NOMO-1 treated with DMSO at 0.1 percent for 48 hours (cell line): ENCODE data around the gene CDKL1.

ENCODE experiments used
- DNase-seq: peaks from one replicate; lab custom pipeline; 2025; ENCODE audit not compliant: unreplicated experiment; lab: John Stamatoyannopoulos, UW

CDKL1 gene

DNA sequence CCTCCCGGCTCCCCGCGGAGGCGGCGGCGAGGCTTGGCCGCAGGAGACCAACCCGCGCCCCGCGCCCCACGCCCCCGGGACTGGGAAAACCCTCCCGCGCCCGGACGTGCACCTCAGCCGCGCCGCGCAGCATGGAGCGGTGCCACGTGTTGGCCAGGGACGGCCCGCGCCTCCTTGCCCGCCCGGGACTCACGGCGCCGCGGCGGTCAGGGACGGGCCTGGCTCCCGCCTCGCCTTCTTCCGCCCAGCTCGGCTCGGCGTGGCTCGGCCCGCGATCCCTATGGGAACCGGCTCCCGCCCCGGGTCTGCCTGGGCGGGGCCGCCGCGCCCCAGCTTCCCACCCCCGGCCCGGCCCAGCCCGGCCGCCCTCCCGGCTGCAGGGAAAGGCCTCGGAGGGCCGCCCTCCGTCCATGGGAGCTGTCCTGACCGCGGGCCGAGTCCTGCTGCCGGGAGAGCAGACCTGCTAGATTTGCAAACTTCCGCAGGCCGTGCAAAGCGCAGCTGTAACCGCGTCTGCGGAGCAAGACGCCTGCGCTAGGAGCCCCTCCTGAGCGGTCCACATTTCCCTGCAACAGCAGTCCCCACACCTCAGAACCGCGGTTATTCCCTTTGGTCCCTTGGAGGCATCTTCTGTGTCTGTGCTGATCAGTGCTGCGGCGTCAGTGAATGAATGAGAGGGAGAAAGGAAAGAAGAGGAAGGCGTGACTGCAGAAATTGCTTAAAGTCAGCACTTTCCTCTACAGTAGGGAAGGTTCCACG is at the start of gene CDKL1:
CDKL1 (minus strand) TSS at position 251 of the 759 bp plus-strand sequence. CDS start 1,013 bp downstream, outside the sequence.
- peak; percentile 34 for DNase-seq

DNA sequence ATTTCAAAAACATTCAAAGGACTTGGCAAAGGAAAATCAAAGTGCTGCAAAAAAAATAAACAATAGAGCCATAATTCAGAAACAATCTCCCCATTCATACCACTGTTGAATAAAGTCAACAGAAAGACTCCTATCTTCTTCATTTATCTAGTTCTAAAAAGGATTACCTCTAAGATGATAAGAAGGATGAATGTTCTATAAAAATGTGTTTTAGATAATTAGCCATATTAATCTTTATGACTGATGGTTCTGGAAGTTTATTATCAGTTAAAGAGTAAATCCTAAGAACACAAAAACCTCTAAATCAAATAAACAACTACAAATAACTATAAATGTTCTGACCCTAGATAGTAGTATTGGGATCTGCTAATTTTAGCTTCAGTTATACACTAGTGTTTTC is 37.8 kb upstream of the CDKL1 start:
- DNase-seq: no peak

DNA sequence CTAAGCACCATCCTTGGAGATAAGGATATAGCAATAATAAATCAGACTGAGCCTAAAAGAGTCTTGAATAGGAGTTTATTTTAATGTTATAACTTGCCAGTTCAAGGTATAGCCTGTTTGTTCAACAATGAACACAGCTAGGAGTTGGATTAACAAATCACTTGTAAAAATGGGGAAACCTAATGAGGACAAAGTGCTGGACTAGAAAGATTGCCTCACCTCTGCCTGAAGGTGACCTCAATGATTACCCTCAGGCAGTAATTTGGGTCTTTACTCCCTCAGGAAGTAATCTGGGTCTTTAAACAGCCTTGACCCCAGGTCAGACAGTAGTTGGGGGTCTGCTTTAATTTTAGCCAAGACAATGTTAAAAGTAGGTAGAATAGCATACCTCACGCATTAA is 35.5 kb upstream of the CDKL1 start:
- DNase-seq: no peak

DNA sequence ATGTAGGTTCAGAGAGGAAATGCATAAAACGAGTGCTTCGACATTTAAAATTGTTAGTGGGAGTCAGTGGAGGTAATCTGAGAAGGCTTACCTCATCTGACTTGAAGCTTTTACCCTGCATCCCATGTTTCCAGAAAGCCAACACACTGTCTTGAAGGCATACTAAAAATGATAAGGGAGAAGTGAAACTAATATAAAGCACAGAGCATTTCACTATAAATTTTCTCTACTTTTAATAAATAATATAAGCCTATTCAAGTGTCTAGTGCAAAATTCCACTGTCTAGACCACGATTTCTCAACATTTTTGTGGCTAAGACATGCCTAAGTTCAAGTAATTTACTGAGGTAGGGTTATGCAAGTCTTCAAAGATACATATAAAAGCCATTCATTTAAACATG is 29.1 kb upstream of the CDKL1 start:
- DNase-seq: peak; percentile 73

DNA sequence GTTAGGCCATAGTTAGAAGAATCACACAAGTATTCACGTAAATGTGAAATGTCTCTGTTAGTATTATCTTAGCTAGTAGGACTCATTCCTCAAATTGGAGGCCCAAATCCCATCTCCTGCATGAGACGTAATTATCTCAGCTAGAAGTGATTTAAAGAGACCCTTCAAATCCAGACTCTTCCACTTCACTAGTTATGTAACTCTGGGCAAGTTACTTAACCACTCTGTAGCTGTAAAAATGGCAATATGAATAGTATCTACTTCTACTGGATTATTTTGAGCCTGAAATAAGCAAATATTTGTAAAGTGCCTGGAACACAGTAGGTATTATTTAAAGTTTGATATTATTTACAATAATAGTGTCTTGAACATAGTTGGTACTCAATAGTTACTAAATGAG is 28.4 kb upstream of the CDKL1 start:
- no peak for DNase-seq

DNA sequence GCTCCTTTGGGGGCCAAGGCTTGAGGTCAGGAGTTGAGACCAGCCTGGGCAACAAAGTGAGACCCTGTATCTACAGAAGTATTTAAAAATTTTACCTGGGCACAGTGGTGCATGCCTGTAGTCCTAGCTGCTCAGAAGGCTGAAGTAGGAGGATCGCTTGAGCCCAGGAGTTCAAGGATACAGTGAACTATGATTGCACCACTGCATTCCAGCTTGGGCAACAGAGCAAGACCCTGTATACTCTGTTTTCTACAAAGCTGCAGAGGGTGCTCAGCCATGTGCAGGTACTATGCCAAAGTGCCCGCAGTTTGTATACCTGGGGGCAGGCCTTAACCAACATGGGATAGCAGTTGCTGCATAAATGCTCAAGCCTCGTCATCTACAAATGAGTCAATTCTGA is 26.8 kb upstream of the CDKL1 start:
- DNase-seq: no peak

DNA sequence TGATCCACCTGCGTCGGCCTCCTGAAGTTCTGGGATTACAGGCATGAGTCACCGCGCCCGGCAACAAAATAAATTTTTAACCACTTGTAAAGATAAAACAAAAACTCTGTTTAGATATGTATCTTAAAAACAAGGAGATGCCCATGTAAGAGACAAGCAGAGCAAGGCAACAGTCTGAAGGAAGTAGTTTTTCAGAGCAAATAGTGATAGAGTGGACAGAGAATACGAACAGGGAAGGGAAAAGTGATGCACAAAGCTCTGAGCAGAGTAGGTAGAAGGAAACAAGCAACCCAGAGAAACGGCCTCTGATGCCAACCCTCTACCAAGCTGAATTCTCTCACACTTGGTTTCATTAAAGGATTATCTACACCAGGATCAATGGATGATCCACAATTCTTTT is 24.8 kb upstream of the CDKL1 start:
- no peak for DNase-seq

DNA sequence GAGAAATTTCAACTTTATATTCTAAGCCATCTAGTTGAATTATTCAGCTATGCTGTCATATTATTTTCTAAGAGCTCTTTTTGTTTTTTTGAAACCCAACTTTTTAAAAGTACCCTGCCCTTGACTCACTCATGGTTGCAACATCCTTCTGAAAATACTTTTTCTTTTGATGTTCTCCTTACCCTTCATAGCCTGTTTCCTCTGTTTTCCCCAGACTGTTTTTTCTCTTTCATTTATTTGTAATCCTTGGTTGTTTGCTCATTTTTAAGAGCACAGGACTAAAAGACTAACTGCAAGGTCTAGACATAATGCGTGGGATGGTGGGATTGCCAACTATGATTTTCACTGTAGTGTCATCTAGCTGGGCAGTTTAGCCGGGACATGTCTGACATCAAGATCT is 21.2 kb upstream of the CDKL1 start:
- DNase-seq: no peak

DNA sequence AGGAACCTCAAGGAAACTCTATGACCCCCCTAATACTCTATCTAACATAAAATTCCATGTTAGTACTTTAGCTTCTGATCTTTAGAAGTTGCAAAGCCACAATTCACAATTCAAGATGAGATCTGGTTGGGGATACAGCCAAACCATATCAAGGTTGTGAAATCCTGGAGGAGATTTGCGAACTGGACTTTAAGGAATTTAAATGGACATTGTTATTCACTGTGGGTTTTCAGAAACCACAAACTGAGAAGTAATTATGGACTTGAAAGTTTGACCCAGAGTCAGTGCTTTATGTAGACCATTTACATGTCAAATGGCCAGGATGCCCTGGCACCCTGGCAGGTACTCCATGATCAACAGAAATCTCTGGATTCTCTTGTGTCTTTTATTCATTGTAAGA is 14.2 kb upstream of the CDKL1 start:
- DNase-seq: no peak

DNA sequence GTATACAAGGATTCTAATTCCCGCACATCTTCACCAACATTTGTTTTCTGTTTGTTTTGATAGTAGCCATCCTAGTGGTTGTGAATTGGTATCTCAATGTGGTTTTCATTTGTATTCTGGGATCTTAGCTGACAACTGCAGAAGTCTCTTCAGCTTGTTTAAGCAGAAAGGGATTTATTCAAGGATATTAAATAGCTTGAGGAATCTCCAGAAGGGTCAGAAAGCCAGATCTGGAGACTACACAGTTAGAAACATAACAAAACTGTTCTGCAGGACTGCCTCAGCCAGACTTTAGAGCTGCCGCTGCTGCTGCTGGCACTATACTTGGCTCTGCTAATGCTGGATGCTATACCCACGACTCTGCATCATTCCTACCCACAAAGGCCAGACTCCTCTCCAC is 13.4 kb upstream of the CDKL1 start:
- DNase-seq: no peak

DNA sequence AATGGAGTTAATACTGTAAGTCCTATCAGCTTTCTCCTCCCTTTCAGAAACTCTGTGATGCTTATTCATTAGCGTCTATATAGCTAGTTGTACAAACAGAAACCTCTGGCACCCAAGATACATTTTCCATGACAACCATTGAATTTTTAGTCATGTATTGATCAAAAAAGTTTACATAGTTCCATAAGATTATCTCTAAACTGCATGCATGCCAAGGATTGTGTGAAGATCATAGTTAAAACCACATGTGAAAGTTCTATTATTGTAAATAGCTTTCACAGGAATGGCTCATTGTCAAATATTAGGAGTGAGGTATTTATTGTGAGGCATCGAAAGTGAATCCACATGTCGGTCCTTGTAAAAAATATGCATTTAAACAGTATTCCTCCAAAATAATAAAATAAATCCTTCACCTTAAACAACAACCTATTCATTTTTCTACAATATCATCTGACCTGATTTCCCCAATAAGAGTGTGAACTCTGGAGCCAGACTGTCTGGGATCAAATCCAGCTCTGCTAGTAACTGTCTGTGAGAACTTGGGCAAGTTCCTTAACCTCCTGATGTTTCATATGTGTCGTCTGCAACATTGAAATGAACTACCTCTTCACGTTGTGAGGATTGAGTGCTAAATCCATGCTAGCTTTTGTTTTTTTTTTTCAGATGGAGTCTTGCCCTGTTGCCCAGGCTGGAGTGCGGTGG is 10.6 kb upstream of the CDKL1 start:
- no peak for DNase-seq

DNA sequence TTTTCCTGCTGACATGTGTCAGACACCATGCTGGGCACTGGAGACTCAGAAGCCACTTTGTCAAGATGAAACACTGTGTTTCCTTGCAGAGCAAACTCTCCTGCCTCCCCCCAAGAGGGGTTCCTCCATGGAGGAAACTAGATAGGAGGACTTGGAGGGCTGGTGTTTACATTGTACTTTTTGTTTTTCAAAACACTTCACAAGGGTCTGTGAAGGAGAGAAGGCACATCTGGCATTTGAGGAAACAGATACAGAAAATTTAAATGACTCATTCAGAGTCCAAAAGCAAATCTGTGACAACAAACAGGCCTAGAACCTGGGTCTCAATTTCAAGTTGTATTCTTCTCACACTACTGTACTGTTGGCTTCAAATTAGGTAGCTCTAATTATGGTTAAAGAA is 6.7 kb upstream of the CDKL1 start:
- no peak for DNase-seq

DNA sequence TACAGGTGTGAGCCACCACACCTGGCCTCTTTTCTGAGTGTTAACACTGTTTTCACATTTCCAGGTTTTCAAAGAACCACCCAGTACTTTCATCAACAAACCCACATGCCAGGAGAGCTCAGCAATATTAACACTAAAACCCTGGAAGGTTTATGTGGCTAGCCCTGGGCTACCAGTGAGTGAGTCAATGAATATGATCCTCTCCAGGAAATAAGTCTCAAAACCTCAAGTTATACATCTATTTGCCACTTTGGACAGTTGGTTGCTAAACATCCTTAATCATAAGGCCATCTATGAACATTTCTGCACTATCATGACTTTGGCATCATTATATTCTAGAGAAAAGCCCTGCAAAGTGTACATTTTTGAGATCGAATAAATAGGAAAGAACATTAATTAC is 6.3 kb upstream of the CDKL1 start:
- no peak for DNase-seq

DNA sequence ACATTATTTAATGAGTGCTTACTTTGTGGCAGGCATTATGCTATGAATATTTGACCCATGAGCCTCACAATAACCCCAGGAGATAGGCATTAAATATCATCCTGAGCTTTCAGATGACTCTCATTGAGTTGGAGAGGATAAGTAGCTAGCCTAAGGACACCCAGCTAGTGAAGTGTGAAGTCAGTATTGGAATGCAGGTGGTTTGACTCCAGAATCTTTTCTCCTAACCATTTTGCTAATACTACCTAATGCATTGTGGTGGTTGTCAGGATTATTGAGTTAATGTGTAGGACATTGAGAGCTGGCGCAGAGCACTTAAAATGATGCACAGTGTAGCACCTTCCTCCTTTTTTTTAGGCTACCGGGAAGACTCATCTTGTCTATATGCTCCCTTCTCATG is 3.8 kb upstream of the CDKL1 start:
- no peak for DNase-seq

DNA sequence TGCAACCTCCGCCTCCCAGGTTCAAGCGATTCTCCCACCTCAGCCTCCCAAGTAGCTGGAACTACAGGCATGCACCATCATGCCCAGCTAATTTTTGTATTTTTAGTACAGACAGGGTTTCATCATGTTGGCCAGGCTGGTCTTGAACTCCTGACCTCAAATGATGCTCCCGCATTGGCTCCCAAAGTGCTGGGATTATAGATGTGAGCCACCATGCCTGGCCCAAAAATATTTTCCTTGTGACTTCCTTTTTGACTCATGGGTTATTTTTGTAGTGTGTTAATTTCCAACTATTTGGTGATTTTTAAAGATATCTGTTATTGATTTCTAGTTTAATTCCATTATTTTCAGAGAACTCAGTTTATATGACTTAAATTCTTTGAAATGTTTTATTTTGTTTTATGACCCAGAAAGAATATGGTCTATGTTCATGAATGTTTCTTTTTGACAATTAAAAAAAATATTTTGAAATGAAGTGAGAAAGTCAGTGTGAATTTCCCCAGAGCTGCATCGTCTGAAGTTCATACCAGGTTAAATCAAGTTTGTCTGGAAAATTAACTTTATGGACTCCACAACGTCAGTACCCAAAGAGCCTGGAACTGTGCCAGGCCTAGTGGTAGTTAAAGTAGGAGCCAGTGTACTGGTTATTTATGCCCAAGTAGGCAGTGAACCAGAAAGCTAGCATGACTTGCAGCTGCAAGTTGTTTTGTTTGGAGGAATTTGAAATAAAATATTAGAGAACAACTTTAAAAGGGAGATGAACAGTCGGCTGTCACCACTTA is 2.8 kb upstream of the CDKL1 start:
- DNase-seq: no peak

DNA sequence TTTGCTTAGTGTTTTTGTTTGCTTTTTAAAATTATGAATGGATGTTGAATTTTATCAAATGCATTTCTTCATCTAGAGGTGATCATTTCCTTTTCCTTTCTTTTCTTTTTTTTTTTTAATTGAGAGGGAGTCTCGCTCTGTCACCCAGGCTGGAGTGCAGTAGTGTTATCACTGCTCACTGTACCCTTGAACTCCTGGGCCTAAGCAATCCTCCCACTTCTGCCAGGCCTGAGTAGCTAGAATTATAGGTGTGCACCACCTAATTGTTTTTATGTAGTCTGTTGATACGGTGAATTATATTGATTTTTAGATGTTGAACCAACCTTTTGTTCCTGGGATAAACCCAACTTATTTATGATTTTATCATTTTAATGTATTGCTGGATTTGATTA is 1.5 kb upstream of the CDKL1 start:
- DNase-seq: no peak

DNA sequence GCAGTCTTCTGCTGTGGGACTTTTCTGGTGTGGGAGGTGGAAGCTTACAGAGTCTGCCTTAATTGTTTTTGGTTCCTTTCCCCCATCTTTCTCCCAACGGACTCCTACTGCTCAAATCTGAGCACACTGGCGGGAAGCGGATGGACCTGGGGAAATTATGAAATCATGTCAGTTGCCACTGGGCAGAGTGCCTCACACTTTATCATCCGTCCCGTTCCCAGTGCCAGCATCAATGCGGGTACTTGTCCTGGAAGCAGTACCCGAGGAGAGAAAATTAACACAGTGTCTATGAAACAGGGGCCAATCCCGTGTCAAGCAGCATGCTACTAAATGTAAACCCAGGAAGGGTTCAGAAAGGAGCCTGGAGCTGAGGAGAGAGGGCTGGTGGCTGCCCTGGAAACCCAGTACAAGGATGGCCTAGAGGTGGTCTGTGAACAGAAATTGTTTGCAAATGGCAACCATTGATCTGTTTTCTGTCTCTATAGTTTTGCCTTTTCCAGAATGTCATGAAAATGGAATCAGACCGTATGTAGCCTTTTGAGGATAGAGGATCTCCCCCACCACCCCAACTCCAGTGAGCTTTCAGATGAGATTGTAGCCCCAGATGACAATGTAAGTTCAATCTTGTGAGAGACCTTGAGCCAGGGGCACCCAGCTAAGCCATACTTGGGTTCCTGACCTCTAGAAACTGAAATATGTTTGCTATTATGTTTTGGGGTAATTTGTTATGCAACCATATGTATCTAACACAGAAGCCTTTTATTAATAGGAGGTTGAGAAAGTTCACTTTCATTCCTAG is 908 bp upstream of the CDKL1 start:
- DNase-seq: peak; percentile 28

DNA sequence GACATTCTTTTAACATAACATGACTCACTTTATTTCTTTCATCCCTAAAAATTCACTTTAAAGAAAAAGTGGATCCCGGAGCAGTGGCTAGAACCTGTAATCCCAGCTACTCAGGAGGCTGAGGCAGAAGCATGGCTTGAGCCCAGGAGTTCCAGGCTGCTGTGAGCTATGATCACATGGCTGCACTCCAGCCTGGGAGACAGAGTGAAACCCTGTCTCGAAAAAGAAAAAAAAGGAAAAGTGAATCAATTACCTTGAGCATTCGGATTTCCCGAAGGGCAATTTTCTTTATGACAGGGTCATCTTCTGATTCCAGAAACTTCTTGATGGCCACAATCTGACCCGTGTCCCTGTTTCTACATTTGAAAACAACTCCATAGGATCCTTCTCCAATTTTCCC is 1.2 kb downstream of the CDKL1 start:
- DNase-seq: no peak

DNA sequence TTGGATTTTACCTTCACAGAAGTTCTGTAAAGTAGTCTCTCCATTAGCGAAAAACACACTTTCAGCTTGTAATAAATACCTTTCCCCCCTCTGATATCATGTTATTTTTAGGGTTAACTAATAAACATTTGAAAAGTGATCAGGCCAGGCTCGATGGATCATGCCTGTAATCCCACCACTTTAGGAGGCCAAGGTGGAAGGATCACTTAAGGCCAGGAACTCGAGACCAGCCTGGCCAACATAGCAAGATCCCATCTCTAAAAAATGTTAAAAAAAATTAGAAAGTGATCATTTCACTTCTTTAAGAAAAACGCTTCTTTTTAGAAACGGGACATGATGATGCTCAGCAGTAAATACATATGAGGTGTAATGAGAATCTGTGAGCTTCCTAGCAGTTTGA is 2.0 kb downstream of the CDKL1 start:
- no peak for DNase-seq

DNA sequence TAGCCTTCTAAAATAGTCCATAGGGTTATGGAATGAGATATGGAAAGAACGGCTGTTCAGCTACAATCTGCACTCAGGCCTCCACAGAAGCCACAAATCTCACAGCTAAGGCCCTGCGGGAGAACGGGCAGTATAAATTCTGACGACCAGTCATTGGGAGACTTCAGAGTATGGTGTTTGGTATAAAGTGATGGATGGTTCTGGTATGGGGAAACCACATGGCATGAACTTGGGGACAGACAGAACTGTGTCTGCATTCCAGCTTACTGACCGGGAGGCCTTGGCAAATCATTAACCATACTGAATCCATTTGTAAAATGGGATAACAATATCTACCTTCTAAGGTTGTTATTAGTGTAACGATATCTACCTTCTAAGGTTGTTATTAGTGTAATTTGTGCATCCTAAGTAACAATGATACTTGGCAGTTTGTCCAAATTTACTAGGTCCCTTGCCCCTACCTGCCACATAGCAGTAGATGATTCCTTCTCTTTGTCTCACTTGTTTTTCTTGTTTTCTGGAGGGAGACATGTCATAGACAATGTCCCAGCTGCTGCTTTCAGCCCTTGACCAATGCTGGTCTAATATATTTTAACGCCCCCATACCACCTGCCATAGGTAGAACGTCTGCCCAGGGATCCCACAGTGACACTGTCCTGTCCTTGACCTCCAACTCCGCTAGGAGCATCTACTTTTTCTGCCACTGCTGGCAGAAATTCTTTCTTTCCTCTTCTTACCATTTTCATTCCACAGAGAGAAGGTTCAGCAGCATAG is 6.8 kb downstream of the CDKL1 start:
- DNase-seq: no peak
